GM12878 (cell line): ENCODE results near the gene DUOX2.

Experiments
- BACH1 ChIP-seq: fragments of 450-650 bp; IDR thresholded peaks from 2 replicates; pipeline ENCODE4 v1.6.1; 2017; ENCODE audit warnings: mild to moderate bottlenecking, borderline replicate concordance
- GABPA ChIP-seq: IDR thresholded peaks from 2 replicates; pipeline ENCODE4 v1.6.1; 2014; ENCODE audit warnings: antibody characterized with exemption, low read depth, mild to moderate bottlenecking, inconsistent platforms
- HDGF ChIP-seq: fragments of 450-650 bp; IDR thresholded peaks from 2 replicates; pipeline ENCODE4 v1.6.1; 2016; ENCODE audit warnings: antibody characterized with exemption
- RCOR1 ChIP-seq: conservative IDR thresholded peaks from 2 replicates; pipeline ENCODE4 v1.6.1; 2012; ENCODE audit warnings: low read depth, low read length, improper control_type of control experiment
- SMAD1 ChIP-seq: fragments of 450-650 bp; IDR thresholded peaks from 2 replicates; pipeline ENCODE4 v1.6.1; 2018; ENCODE audit warnings: mild to moderate bottlenecking, low read depth; ENCODE audit not compliant: partially characterized antibody
- SUZ12 ChIP-seq: fragments of 200-600 bp; sonication (generic); IDR thresholded peaks from one replicate; pipeline ENCODE4 v1.6.1; 2018; ENCODE audit warnings: antibody characterized with exemption, mild to moderate bottlenecking; ENCODE audit not compliant: unreplicated experiment
- TF ChIP-seq, protein P1 (sequence below), 3 experiments: IDR thresholded peaks in 2 of 3; conservative IDR thresholded peaks in 1 of 3; 2 replicates each; pipeline ENCODE4 v1.5.1; 2011; ENCODE audit warnings: low read depth in 3 of 3, low read length in 3 of 3, mild to moderate bottlenecking in 3 of 3, control low read depth in 2 of 3, moderate library complexity in 2 of 3, inconsistent platforms in 1 of 3, mixed read lengths in 1 of 3; ENCODE audit not compliant: control insufficient read depth in 2 of 3, insufficient read depth in 1 of 3; ENCODE audit errors: extremely low read depth in 1 of 3
- TF ChIP-seq, protein P2 (sequence below): IDR thresholded peaks from 2 replicates; pipeline ENCODE4 v1.6.1; 2011; ENCODE audit warnings: low read depth, low read length, improper control_type of control experiment, borderline replicate concordance
- TF ChIP-seq, protein P3 (sequence below): IDR thresholded peaks from 2 replicates; pipeline ENCODE4 v1.6.1; 2011; ENCODE audit warnings: borderline replicate concordance, low read depth, mild to moderate bottlenecking, moderate library complexity, mixed read lengths, low read length; ENCODE audit not compliant: insufficient read depth; ENCODE audit errors: extremely low read length

DNA sequence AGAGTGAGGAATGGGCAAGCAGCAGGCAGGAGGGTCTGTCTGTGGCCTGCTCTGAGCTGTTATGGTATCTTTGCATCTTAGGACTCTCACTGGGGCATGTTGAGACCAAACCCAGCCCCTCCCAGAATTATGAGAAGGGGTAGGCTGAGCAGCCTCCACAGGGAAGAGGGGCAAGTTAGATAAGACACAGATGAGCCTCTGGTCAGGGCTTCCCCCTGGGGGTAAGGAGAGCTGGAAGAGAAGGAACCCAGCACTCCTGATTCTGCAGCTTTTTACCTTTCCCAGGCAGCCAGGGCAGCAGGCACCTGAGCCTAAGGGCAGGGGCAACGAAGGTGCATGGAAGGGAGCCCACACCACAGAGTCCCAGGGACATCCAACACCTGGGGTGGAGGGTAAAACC, 35.1 kb upstream of the DUOX2 start:
- TF ChIP-seq, protein P1, sequence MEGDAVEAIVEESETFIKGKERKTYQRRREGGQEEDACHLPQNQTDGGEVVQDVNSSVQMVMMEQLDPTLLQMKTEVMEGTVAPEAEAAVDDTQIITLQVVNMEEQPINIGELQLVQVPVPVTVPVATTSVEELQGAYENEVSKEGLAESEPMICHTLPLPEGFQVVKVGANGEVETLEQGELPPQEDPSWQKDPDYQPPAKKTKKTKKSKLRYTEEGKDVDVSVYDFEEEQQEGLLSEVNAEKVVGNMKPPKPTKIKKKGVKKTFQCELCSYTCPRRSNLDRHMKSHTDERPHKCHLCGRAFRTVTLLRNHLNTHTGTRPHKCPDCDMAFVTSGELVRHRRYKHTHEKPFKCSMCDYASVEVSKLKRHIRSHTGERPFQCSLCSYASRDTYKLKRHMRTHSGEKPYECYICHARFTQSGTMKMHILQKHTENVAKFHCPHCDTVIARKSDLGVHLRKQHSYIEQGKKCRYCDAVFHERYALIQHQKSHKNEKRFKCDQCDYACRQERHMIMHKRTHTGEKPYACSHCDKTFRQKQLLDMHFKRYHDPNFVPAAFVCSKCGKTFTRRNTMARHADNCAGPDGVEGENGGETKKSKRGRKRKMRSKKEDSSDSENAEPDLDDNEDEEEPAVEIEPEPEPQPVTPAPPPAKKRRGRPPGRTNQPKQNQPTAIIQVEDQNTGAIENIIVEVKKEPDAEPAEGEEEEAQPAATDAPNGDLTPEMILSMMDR (IDR thresholded peaks at IDR 0.05 in 2 of 3, conservative IDR thresholded peaks at IDR 0.05 in 1 of 3; ENCODE audit: control insufficient read depth in 2 of 3, extremely low read depth in 1 of 3, insufficient read depth in 1 of 3, low read depth in 3 of 3, low read length in 3 of 3) = no peak
- TF ChIP-seq, protein P2, sequence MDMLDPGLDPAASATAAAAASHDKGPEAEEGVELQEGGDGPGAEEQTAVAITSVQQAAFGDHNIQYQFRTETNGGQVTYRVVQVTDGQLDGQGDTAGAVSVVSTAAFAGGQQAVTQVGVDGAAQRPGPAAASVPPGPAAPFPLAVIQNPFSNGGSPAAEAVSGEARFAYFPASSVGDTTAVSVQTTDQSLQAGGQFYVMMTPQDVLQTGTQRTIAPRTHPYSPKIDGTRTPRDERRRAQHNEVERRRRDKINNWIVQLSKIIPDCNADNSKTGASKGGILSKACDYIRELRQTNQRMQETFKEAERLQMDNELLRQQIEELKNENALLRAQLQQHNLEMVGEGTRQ = no peak
- TF ChIP-seq, protein P3, sequence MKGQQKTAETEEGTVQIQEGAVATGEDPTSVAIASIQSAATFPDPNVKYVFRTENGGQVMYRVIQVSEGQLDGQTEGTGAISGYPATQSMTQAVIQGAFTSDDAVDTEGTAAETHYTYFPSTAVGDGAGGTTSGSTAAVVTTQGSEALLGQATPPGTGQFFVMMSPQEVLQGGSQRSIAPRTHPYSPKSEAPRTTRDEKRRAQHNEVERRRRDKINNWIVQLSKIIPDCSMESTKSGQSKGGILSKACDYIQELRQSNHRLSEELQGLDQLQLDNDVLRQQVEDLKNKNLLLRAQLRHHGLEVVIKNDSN = no peak
- TF ChIP-seq RCOR1 = no peak
- no peak for TF ChIP-seq BACH1
- TF ChIP-seq HDGF = no peak
- no peak for TF ChIP-seq SMAD1
- no peak for TF ChIP-seq SUZ12
- no peak for TF ChIP-seq GABPA
